GM12878 (cell line): ENCODE measurements around the gene OGFOD2. TPM values are rescaled to one million over a fixed set of nuclear protein-coding genes. Genes with fewer than 3 reads are reported as not detected.

ENCODE experiments used
- ATAC-seq: fragments of 200-7000 bp; cut with Tn5 transposase; 3 replicates; pipeline ENCODE4 v1.9.1; 2020; ENCODE audit warnings: mild to moderate bottlenecking, moderate library complexity
- BruUV-seq: library from RNA; stranded (reverse); fragments of 400-500 nt; replicated peaks from 2 replicates; lab custom pipeline; 2021; lab: Mats Ljungman, UMichigan
- CTCF ChIA-PET: fragments of 300-600 bp; sonication (Branson Sonifier 250); formaldehyde crosslinking; extraction: SDS; loops from one replicate; lab custom pipeline; 2021; ENCODE audit warnings: inconsistent platforms; lab: Yijun Ruan, JAX
- POLR2A ChIA-PET: fragments of 350-600 bp; formaldehyde crosslinking; extraction: SDS; loops from one replicate; lab custom pipeline; 2021; ENCODE audit warnings: inconsistent platforms; lab: Charles Lee
- RAD21 ChIA-PET: fragments of 300-600 bp; sonication (Branson Sonifier 250); formaldehyde crosslinking; loops from one replicate; lab custom pipeline; 2023; ENCODE audit warnings: antibody characterized with exemption; ENCODE audit not compliant: unreplicated experiment; lab: Charles Lee
- SMC1A ChIA-PET: fragments of 300-600 bp; sonication (Branson Sonifier 250); formaldehyde crosslinking; loops from one replicate; lab custom pipeline; 2023; ENCODE audit not compliant: unreplicated experiment, uncharacterized antibody; lab: Charles Lee
- DNase-seq: peaks from one replicate; pipeline ENCODE4 v3.0.0-alpha.2; 2011; ENCODE audit warnings: low read depth, low spot score
- FAIRE-seq: peaks from 3 replicates; lab custom pipeline; 2011; peaks lifted over from hg19 to GRCh38; lab: Jason Lieb, UNC
- H2AFZ ChIP-seq: 2 replicates; pipeline ENCODE4 v1.6.0; 2011; ENCODE audit warnings: low read depth, low read length, control low read depth; ENCODE audit not compliant: control insufficient read depth
- H3K27ac ChIP-seq: 2 replicates; pipeline ENCODE4 v1.5.1; 2011; ENCODE audit warnings: control low read depth; ENCODE audit not compliant: control insufficient read depth, insufficient read depth
- H3K27me3 ChIP-seq, 2 experiments: replicated peaks in 1 of 2; 2 replicates each; pipeline versions ENCODE4 v1.6.0 to v1.6.1; 2011; ENCODE audit warnings: low read length in 1 of 2; ENCODE audit not compliant: control insufficient read depth in 2 of 2, insufficient read depth in 2 of 2
- H3K36me3 ChIP-seq, 2 experiments: 2 replicates each; pipeline ENCODE4 v1.5.1; 2011; ENCODE audit warnings: low read length in 1 of 2; ENCODE audit not compliant: control insufficient read depth in 2 of 2, insufficient read depth in 2 of 2
- H3K4me1 ChIP-seq: 2 replicates; pipeline ENCODE4 v1.6.1; 2011; ENCODE audit warnings: mild to moderate bottlenecking, low read length, moderate library complexity, mixed read lengths; ENCODE audit not compliant: control insufficient read depth, insufficient read depth
- H3K4me2 ChIP-seq: 2 replicates; pipeline ENCODE4 v1.6.0; 2011; ENCODE audit warnings: control low read depth; ENCODE audit not compliant: control insufficient read depth, insufficient read depth
- H3K4me3 ChIP-seq: fragments of 200-600 bp; sonication (generic); 2 replicates; pipeline ENCODE4 v1.5.1; 2016
- H3K79me2 ChIP-seq: 2 replicates; pipeline ENCODE4 v1.6.0; 2011; ENCODE audit warnings: low read length; ENCODE audit not compliant: control insufficient read depth, insufficient read depth
- H3K9ac ChIP-seq: 2 replicates; pipeline ENCODE4 v1.8.0; 2011; ENCODE audit warnings: low read length, control low read depth, mixed read lengths; ENCODE audit not compliant: control insufficient read depth, insufficient read depth
- H3K9me3 ChIP-seq: replicated peaks from 3 replicates; pipeline ENCODE4 v1.5.1; 2011; ENCODE audit warnings: mild to moderate bottlenecking, low read length; ENCODE audit not compliant: control insufficient read depth, insufficient read depth
- H4K20me1 ChIP-seq: 2 replicates; pipeline ENCODE4 v1.6.0; 2011; ENCODE audit not compliant: control insufficient read depth, insufficient read depth
- MXI1 ChIP-seq: fragments of 150-350 bp; IDR thresholded peaks from 2 replicates; pipeline ENCODE4 v1.6.1; 2011; ENCODE audit warnings: low read depth, mild to moderate bottlenecking, inconsistent platforms, low read length, improper control_type of control experiment
- NFYB ChIP-seq: IDR thresholded peaks from 2 replicates; pipeline ENCODE4 v1.6.1; 2011; ENCODE audit warnings: low read depth, mild to moderate bottlenecking, low read length, improper control_type of control experiment, moderate library complexity; ENCODE audit not compliant: insufficient read depth
- WGBS: methylation state at CpG from one replicate; pipeline ENCODE4 v1.1.6; 2016; ENCODE audit warnings: low lambda C conversion rate; ENCODE audit not compliant: insufficient replicate concordance, insufficient coverage; ENCODE audit errors: missing lambda C conversion rate; 5-methylcytosine and 5-hydroxymethylcytosine counted together
- in situ Hi-C: fragments of 300-500 bp; cut with MboI; formaldehyde crosslinking; loops from 9 replicates; pipeline ENCODE4 v1.14.3; 2018; ENCODE audit warnings: mixed read lengths
- intact Hi-C: fragments of 100-400 bp; cut with micrococcal nuclease; formaldehyde crosslinking; loops from one replicate; pipeline ENCODE4 v1.14.2; 2022; ENCODE audit not compliant: unreplicated experiment
- polyA plus RNA-seq, 11 experiments: library from polyadenylated mRNA; depleted of rRNA in 4 of 11; unstranded in 6 of 11; stranded (reverse) in 5 of 11; fragments of >200 nt; fragmentation: Nextera tagmentation in 4 of 11; fragmentation: Illumina TruSeq in 1 of 11; extraction: Ambion mirVana in 4 of 11; extraction: Trizol in 1 of 11; gene quantifications; 1 replicate in 1 of 11; 2 replicates in 10 of 11; pipeline versions ENCODE4 v1.2.1 to v1.2.3, GENCODE V29; 2011 to 2016; ENCODE audit warnings: inconsistent platforms in 2 of 11, missing spikeins in 2 of 11, low read depth in 1 of 11
- total RNA-seq, 4 experiments: library from RNA; depleted of rRNA in 3 of 4; stranded (reverse); fragments of >200 nt in 3 of 4; fragmentation: Illumina TruSeq in 1 of 4; extraction: Trizol in 1 of 4; gene quantifications; 2 replicates each; pipeline versions ENCODE4 v1.2.1 to v1.2.3, GENCODE V29; 2013 to 2021
- TF ChIP-seq, protein P1 (sequence below): IDR thresholded peaks from 2 replicates; pipeline ENCODE4 v1.6.1; 2012; ENCODE audit warnings: mild to moderate bottlenecking, low read depth, low read length

OGFOD2 gene
- total and polyA plus RNA-seq, 10 of the 15 experiments (the other 5 are each of a cell fraction or from before 2014, with no cell fraction given), result 0.93 to 29.2 (median 16.3) TPM

DNA sequence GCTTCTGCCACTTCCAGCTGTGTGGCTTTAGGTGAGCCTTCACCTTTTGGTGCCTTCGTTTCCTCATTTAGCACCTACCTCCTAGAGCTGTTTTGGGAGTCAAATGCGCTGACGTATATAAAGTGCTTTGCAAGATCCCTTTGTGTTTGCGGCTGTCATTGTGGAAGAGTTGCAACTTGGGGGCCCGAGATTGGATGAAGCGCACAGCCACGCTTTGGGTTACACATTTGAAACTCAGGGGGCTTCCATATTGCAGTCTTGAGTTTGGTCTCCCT is 4.8 kb downstream of the OGFOD2 start:
- ChIA-PET SMC1A (interaction anchor here (0.7 to 1.7 kb wide), 3 partner anchors 10 to 257 kb away, joined by 3 read pairs; no protein-coding TSS in a partner anchor), RAD21 (interaction anchor here (1.6 kb wide), 1 partner anchor 258 kb away, joined by 5 read pairs; no protein-coding TSS in a partner anchor)

More for the DNA sequence above, 4.8 kb downstream of the OGFOD2 start:
- H3K4me2 ChIP-seq, result peak overlapping the region; percentile 82
- ChIA-PET CTCF (interaction anchor here (2.1 kb wide), 1 partner anchor 258 kb away, joined by 7 read pairs; no protein-coding TSS in a partner anchor), POLR2A (interaction anchor here (0.6 to 2.0 kb wide), 3 partner anchors 10 to 253 kb away, joined by 3 to 8 read pairs (median 6); partner anchors contain the start of genes MPHOSPH9 and MTRFR)
- H3K4me1 ChIP-seq, result peaks cover 30% of the 10 kb centered on the region
- intact Hi-C loops, result no loop called here
- peaks cover 39% of the 10 kb centered on the region for H3K79me2 ChIP-seq
- peaks cover 0 to 6% of the 10 kb centered on the region in 2 experiments; a peak in 2 of 4 replicates for H3K36me3 ChIP-seq
- no peaks in the 10 kb centered on the region for H3K27me3 ChIP-seq
- FAIRE-seq (no peak), DNase-seq (no peak), ATAC-seq (no peak)
- H2AFZ ChIP-seq, result peak overlapping the region; percentile 80
- in situ Hi-C loops, result loop anchor here (5.0 kb wide), 1 partner anchor 252 kb away; the partner anchor contains the start of genes MPHOSPH9 and MTRFR
- TSS peak; percentile 77 for BruUV-seq
- H3K4me3 ChIP-seq, result peak overlapping the region; percentile 96
- no peaks in the 10 kb centered on the region for H4K20me1 ChIP-seq
- H3K27ac ChIP-seq, result peak overlapping the region; percentile 75
- no peaks in the 10 kb centered on the region for H3K9me3 ChIP-seq
- peak overlapping the region; percentile 83 for H3K9ac ChIP-seq
- TF ChIP-seq, protein P1, sequence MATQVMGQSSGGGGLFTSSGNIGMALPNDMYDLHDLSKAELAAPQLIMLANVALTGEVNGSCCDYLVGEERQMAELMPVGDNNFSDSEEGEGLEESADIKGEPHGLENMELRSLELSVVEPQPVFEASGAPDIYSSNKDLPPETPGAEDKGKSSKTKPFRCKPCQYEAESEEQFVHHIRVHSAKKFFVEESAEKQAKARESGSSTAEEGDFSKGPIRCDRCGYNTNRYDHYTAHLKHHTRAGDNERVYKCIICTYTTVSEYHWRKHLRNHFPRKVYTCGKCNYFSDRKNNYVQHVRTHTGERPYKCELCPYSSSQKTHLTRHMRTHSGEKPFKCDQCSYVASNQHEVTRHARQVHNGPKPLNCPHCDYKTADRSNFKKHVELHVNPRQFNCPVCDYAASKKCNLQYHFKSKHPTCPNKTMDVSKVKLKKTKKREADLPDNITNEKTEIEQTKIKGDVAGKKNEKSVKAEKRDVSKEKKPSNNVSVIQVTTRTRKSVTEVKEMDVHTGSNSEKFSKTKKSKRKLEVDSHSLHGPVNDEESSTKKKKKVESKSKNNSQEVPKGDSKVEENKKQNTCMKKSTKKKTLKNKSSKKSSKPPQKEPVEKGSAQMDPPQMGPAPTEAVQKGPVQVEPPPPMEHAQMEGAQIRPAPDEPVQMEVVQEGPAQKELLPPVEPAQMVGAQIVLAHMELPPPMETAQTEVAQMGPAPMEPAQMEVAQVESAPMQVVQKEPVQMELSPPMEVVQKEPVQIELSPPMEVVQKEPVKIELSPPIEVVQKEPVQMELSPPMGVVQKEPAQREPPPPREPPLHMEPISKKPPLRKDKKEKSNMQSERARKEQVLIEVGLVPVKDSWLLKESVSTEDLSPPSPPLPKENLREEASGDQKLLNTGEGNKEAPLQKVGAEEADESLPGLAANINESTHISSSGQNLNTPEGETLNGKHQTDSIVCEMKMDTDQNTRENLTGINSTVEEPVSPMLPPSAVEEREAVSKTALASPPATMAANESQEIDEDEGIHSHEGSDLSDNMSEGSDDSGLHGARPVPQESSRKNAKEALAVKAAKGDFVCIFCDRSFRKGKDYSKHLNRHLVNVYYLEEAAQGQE, result no peak
- TF ChIP-seq MXI1 (0 out of 2 replicates have a peak, but pooled peaks have one; percentile 11), NFYB (no peak)
- WGBS, result under 1% methylated on average over 7 of the region's 7 CpGs
